NCI-H128 (cell line): ENCODE results near the gene ORM2.
"Not testable (repeated sequence)": the region's sequence is repeated elsewhere in the genome, so short reads cannot be mapped to it uniquely, and the experiment has no call there.

ENCODE experiments used
- DNase-seq: peaks from one replicate; lab custom pipeline; 2025; ENCODE audit not compliant: unreplicated experiment; lab: John Stamatoyannopoulos, UW

Gene ORM2

GRCh38 chr9:114330636-114331035 is 967 bp downstream of the ORM2 start:
- no peak for DNase-seq

GRCh38 chr9:114331229-114332195 is 1.8 kb downstream of the ORM2 start:
- not testable (repeated sequence) for DNase-seq

- DNase-seq, result not testable (repeated sequence)
Measured at GRCh38 chr9:114332474-114333040, 2.9 kb downstream of the ORM2 start.

- not testable (repeated sequence) for DNase-seq
Measured at GRCh38 chr9:114333718-114334117, 4.0 kb downstream of the ORM2 start.

- DNase-seq, result no peak
Measured at GRCh38 chr9:114334490-114334889, 4.8 kb downstream of the ORM2 start.

- no peak for DNase-seq
Measured at GRCh38 chr9:114335745-114336144, 6.1 kb downstream of the ORM2 start.

- DNase-seq, result no peak
Measured at GRCh38 chr9:114336157-114336556, 6.5 kb downstream of the ORM2 start.

- DNase-seq, result no peak
Measured at GRCh38 chr9:114336699-114337395, 7.2 kb downstream of the ORM2 start.

- no peak for DNase-seq
Measured at GRCh38 chr9:114338187-114338586, 8.5 kb downstream of the ORM2 start.

GRCh38 chr9:114339130-114339908 is 9.7 kb downstream of the ORM2 start:
- DNase-seq, result no peak

GRCh38 chr9:114341152-114341830 is 11.6 kb downstream of the ORM2 start:
- no peak for DNase-seq

GRCh38 chr9:114341991-114342390 is 12.3 kb downstream of the ORM2 start:
- no peak for DNase-seq

GRCh38 chr9:114342755-114343440 is 13.2 kb downstream of the ORM2 start:
- DNase-seq, result no peak

- no peak for DNase-seq
Measured at GRCh38 chr9:114343471-114344187, 14.0 kb downstream of the ORM2 start.

GRCh38 chr9:114344188-114344566 is 14.5 kb downstream of the ORM2 start:
- DNase-seq, result no peak

GRCh38 chr9:114344692-114345091 is 15.0 kb downstream of the ORM2 start:
- DNase-seq, result no peak

GRCh38 chr9:114345493-114346065 is 15.9 kb downstream of the ORM2 start:
- no peak for DNase-seq

- no peak for DNase-seq
Measured at GRCh38 chr9:114346146-114346545, 16.5 kb downstream of the ORM2 start.

GRCh38 chr9:114347675-114348074 is 18.0 kb downstream of the ORM2 start:
- no peak for DNase-seq
